Ovary (tissue), 3 donors: Measurements from ENCODE around the gene XPNPEP3.

Source experiments
- EP300 ChIP-seq: sonication (generic); formaldehyde crosslinking; IDR thresholded peaks from one replicate; pipeline ENCODE4 v1.6.1; 2017; ENCODE audit warnings: antibody characterized with exemption
- TF ChIP-seq, protein P1 (sequence below), 3 donors: fragments of 450-650 bp in 2 of 3; fragments of 200-600 bp in 1 of 3; IDR thresholded peaks; one replicate each; pipeline versions ENCODE4 v1.5.1 to v1.8.0; 2016 to 2022; ENCODE audit warnings: antibody characterized with exemption in 3 of 3, mild to moderate bottlenecking in 1 of 3
- donor health status: DM: no; HTN: no; CAD: no.

DNA sequence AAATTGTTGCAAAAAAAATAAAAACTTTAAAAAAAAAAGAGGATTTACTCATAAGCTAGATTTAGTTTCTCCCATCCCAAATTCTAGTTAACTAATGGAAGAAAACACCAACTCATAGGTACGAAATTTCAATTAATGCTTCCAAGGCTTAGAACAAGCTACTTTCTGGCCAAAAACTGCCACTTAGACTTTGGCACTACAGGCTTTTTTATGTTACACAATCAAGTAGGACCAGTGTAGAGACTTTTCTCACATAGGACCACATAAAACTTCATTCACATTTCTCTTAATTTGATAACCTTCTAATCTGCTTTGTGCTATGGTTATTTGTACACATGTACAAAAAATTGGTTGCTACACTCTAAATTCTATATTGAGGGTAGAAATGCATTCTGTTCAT, 3.6 kb upstream of the XPNPEP3 start:
- TF ChIP-seq, protein P1, sequence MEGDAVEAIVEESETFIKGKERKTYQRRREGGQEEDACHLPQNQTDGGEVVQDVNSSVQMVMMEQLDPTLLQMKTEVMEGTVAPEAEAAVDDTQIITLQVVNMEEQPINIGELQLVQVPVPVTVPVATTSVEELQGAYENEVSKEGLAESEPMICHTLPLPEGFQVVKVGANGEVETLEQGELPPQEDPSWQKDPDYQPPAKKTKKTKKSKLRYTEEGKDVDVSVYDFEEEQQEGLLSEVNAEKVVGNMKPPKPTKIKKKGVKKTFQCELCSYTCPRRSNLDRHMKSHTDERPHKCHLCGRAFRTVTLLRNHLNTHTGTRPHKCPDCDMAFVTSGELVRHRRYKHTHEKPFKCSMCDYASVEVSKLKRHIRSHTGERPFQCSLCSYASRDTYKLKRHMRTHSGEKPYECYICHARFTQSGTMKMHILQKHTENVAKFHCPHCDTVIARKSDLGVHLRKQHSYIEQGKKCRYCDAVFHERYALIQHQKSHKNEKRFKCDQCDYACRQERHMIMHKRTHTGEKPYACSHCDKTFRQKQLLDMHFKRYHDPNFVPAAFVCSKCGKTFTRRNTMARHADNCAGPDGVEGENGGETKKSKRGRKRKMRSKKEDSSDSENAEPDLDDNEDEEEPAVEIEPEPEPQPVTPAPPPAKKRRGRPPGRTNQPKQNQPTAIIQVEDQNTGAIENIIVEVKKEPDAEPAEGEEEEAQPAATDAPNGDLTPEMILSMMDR (IDR thresholded peaks at IDR 0.05): no peak
- no peak for TF ChIP-seq EP300
